ENCODE results near the gene MROH9.

The MROH9 gene

GRCh38 chr1:171082606-171083005, 147.3 kb downstream of the MROH9 start:
- DNase-seq (ENCODE audit: low read depth): no peak

GRCh38 chr1:171083222-171083621, 147.9 kb downstream of the MROH9 start:
- no peak for DNase-seq (ENCODE audit: low read depth)

GRCh38 chr1:171084091-171084490, 148.8 kb downstream of the MROH9 start:
- DNase-seq (ENCODE audit: low read depth): no peak

- DNase-seq (ENCODE audit: low read depth): no peak
Observed at GRCh38 chr1:171084870-171085269, 149.5 kb downstream of the MROH9 start.

GRCh38 chr1:171087896-171088295, 152.6 kb downstream of the MROH9 start:
- no peak for DNase-seq (ENCODE audit: low read depth)

GRCh38 chr1:171090604-171091003, 155.3 kb downstream of the MROH9 start, which contains the start of gene FMO3:
Gene FMO3 (plus strand): TSS chr1:171090905. CDS start chr1:171092659, 1,754 bp downstream.
- DNase-seq (ENCODE audit: low read depth): no peak

- no peak for DNase-seq (ENCODE audit: low read depth)
Observed at GRCh38 chr1:171103862-171104261, 168.5 kb downstream of the MROH9 start.

- no peak for DNase-seq (ENCODE audit: low read depth)
Observed at GRCh38 chr1:171107262-171107940, 172.1 kb downstream of the MROH9 start.

- DNase-seq (ENCODE audit: low read depth): no peak
Observed at GRCh38 chr1:171107969-171108368, 172.6 kb downstream of the MROH9 start.

GRCh38 chr1:171109966-171110365, 174.6 kb downstream of the MROH9 start:
- no peak for DNase-seq (ENCODE audit: low read depth)

GRCh38 chr1:171110621-171111326, 175.4 kb downstream of the MROH9 start:
- no peak for DNase-seq (ENCODE audit: low read depth)

GRCh38 chr1:171112119-171112518, 176.8 kb downstream of the MROH9 start:
- DNase-seq (ENCODE audit: low read depth): no peak

- DNase-seq (ENCODE audit: low read depth): no peak
Observed at GRCh38 chr1:171113382-171113781, 178.0 kb downstream of the MROH9 start.
